Mucosa of descending colon (tissue), 3 donors: ENCODE results near the gene SLC25A13. TPM values are rescaled to one million over a fixed set of nuclear protein-coding genes. Genes with fewer than 3 reads are reported as not detected.
"Not testable (repeated sequence)": the region's sequence is repeated elsewhere in the genome, so short reads cannot be mapped to it uniquely, and the experiment has no call there.

Source experiments
- ATAC-seq: fragments of 200-7000 bp; cut with Tn5 transposase; one replicate; pipeline ENCODE4 v1.9.1; 2020; ENCODE audit warnings: mild to moderate bottlenecking, moderate library complexity
- DNase-seq, 3 donors: peaks; one replicate each; pipeline ENCODE4 v3.0.0-alpha.2; 2020
- H3K36me3 ChIP-seq: fragments of 200-600 bp; one replicate; pipeline ENCODE4 v1.8.0; 2021; ENCODE audit warnings: low read depth, mild to moderate bottlenecking
- H3K4me1 ChIP-seq: fragments of 200-600 bp; one replicate; pipeline ENCODE4 v1.8.0; 2021; ENCODE audit warnings: low read depth, mild to moderate bottlenecking
- H3K4me3 ChIP-seq: fragments of 200-600 bp; one replicate; pipeline ENCODE4 v1.8.0; 2021; ENCODE audit warnings: mild to moderate bottlenecking
- H3K9me3 ChIP-seq: fragments of 200-600 bp; one replicate; pipeline ENCODE4 v1.8.0; 2021; ENCODE audit warnings: mild to moderate bottlenecking
- CTCF ChIP-seq: fragments of 200-600 bp; IDR thresholded peaks from one replicate; pipeline ENCODE4 v1.8.0; 2022; ENCODE audit warnings: antibody characterized with exemption, mild to moderate bottlenecking
- intact Hi-C, 2 donors: fragments of 100-400 bp; cut with DNase I in 1 of 2; cut with micrococcal nuclease in 1 of 2; formaldehyde crosslinking; loops; one replicate each; pipeline versions ENCODE4 v1.11.0 to v1.11.1; 2022; cut with DNase I, micrococcal nuclease
- total RNA-seq, 3 donors: library from RNA; stranded (reverse); fragmentation: NEBNext Ultra II Directional in 2 of 3; extraction: Animal tissue kit (Norgen Biotek cat#: 25700) in 2 of 3; gene quantifications; one replicate each; pipeline versions ENCODE4 v1.2.1 to v1.2.4, GENCODE V29; 2021 to 2023
- donor health status: DM: no; HTN: no; CAD: no; lungs with moderate emphysema.
- donor health status: DM: no; HTN: no; CAD: no.
- donor health status: DM: no; HTN: yes; CAD: no.

Gene SLC25A13
- total RNA-seq, 3 donors from 2014 or later, result 33.5 to 65.1 (median 42.7) TPM

- DNase-seq (no peak), ATAC-seq (no peak)
- no peak for TF ChIP-seq CTCF
- Histone ChIP-seq H3K9me3 (no peaks in the 10 kb centered on the region), H3K36me3 (no peaks in the 10 kb centered on the region), H3K4me1 (peaks cover 13% of the 10 kb centered on the region), H3K4me3 (no peak overlapping the region)
- intact Hi-C loops, result no loop called here
These were observed 8.3 kb upstream of the SLC25A13 start for GRCh38 chr7:96330193-96330592.

GRCh38 chr7:96329241-96329640 is 7.3 kb upstream of the SLC25A13 start:
- H3K36me3 ChIP-seq, result no peaks in the 10 kb centered on the region
- TF ChIP-seq CTCF, result no peak
- H3K4me1 ChIP-seq, result peaks cover 13% of the 10 kb centered on the region
- DNase-seq, result no peak
- intact Hi-C loops, result no loop called here
- H3K4me3 ChIP-seq, result no peak overlapping the region
- no peaks in the 10 kb centered on the region for H3K9me3 ChIP-seq
- no peak for ATAC-seq

GRCh38 chr7:96328016-96328415 is 6.1 kb upstream of the SLC25A13 start:
- H3K4me3 ChIP-seq, result no peak overlapping the region
- H3K9me3 ChIP-seq, result no peaks in the 10 kb centered on the region
- H3K36me3 ChIP-seq, result no peaks in the 10 kb centered on the region
- DNase-seq (no peak), ATAC-seq (peak; percentile 40)
- no peak for TF ChIP-seq CTCF
- H3K4me1 ChIP-seq, result peaks cover 13% of the 10 kb centered on the region
- intact Hi-C loops, result no loop called here

- no peaks in the 10 kb centered on the region for H3K36me3 ChIP-seq
- intact Hi-C loops, result no loop called here
- ATAC-seq, result peak; percentile 95
These were observed 5.5 kb upstream of the SLC25A13 start for GRCh38 chr7:96327429-96327828.

GRCh38 chr7:96326752-96327151 is 4.9 kb upstream of the SLC25A13 start:
- H3K4me3 ChIP-seq, DNase-seq, ATAC-seq, H3K36me3 ChIP-seq, intact Hi-C loops, H3K9me3 ChIP-seq: not testable (repeated sequence)
- peaks cover 16% of the 10 kb centered on the region for H3K4me1 ChIP-seq

More at GRCh38 chr7:96327429-96327828, 5.5 kb upstream of the SLC25A13 start:
- peak in 2 of 3 donors; percentile 67 to 91 for DNase-seq
- Histone ChIP-seq H3K4me1 (peaks cover 16% of the 10 kb centered on the region), H3K4me3 (no peak overlapping the region), H3K9me3 (no peaks in the 10 kb centered on the region)
- no peak for TF ChIP-seq CTCF

- intact Hi-C loops, result no loop called here
- Histone ChIP-seq H3K4me1 (peaks cover 23% of the 10 kb centered on the region), H3K36me3 (no peaks in the 10 kb centered on the region), H3K9me3 (no peaks in the 10 kb centered on the region), H3K4me3 (no peak overlapping the region)
- DNase-seq (no peak), ATAC-seq (no peak)
- TF ChIP-seq CTCF, result no peak
These were observed 1.1 kb upstream of the SLC25A13 start for GRCh38 chr7:96322847-96323461.
